OCI-M2 (cell line): ENCODE data around the gene IL21R.
"Not testable (repeated sequence)": the region's sequence is repeated elsewhere in the genome, so short reads cannot be mapped to it uniquely, and the experiment has no call there.

Experiments used
- DNase-seq: peaks from one replicate; lab custom pipeline; 2025; ENCODE audit not compliant: unreplicated experiment; lab: John Stamatoyannopoulos, UW

The IL21R gene

DNA sequence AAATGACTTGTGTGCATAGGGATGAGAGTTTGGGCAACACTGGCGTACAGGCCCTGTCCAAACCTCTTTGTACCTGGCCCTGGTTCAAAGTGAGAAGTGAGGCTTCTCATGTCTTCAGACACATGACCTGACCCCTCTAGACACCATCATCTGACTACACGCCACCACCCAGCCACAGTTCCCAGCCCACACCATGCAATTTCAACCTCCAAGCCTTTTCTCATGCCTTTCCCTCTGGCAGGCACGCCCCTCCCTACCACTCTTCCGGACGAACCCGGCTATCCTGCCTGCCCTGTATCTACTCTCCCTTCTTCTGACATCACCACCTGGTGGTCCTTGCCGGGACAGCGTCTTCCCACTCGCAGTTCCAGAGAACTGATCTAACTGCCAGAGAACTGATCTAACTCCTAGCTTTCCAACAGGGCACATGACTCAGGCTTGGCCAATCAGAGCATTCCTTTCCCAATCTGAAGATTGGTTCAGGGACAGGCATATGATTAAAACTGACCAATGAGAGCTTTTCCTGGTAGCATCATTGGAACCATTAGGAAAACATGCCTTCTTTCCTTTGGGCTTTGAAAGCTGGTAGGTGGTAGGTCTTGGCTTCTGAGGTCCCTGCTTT is 27.1 kb upstream of the IL21R start:
- DNase-seq = no peak

DNA sequence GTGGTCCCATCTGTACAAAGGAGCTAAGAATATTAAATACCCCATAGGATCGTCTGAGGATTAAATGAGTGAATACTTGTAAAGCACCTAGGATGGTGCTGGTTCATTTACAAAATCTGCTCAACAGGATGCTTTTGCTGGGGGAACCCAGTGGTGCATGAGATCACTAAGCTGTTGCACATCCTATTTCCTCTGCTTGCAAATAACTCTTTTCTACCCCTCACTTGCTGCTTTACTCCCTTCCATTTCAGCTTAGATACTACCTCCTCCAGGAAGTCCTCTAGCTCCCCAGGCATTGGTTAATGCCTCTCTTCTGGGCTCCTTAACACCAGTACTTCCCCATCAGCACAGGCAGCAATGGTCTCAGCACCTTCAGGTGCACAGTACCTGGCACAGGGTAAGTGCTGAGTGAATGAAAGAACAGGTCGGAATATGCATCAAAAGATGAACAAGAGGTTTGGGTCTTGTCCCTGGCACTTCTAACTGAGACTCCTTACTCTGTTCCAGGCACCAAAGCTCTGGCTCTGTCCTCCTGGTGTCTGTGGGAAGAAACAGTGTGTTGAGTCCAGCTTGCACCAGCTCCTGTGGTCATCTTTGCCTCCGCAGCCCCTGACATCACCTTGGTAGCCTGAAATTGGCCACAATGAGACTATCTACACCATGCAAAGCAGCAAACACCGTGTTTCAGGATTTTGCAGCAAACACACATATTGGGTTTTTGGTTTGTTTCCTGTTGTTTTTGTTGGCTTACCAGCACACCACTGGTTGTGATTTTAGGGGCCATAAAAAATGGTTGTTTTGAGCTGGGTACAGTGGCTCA is 24.1 kb upstream of the IL21R start:
- DNase-seq = no peak

DNA sequence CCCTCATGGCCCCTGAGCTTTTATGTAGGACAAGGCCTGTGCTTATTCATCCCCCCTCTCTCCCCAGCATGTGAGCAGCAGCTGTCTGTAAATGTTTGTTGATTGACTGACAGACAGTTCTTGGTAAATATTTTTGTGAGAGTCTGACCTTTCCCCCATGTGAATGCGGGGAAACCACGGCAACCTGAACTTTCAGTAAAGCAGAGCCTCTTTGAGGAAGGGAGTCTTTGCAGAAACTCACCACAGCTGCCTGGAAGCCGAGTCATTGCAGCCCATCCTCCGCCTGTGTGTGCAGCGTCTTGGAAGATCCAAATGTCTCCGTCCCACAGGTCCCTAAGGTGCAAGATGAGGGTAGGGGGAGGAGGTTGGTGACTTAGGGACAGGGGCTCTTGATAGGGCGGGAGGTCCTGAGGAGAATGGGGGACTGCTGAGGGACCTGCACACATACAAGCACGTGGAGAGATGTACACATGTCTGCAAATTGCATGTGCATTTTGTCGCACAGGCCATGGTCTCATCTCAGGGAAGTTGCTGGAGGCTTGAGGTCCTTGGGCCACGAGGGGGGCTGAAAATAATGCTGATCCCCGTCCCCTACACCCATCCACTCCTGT is 23.0 kb upstream of the IL21R start:
- DNase-seq = no peak

DNA sequence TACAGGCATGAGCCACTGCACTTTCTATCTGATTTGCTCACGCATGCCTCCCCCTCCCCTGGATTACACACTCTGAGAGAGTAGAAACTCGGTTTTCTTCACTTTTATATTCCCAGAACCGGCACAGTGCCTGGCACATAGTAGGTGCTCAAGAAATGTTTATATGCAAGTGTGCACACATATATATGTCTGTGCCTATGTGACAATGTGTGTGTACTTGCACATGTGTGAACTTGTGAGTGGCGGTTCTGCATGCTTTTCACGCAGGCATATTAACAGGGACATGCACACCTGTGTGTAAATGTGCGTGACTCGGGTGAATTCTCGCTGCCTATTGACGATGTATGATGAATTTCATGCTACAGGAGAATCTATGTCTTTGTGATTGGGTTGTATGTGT is 22.1 kb upstream of the IL21R start:
- no peak for DNase-seq

DNA sequence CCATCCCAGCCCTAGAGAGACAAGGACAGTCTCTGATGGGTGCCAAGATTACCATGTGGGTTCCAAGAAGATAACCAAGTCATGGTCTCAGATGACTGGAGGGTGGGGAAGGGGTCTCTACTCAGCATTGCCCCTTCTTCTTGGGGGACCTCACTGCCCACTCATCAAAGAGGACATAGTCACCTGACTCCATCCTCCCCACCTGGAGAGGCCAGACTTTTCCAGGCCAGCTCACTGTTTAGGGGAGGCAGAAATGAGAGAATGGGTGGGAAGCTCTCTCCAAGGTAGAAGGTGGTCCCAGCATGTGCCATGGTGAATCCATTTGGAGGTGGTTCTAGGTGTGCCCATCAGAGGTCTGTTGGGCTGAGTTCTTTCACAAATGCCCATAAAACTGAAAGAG is 20.7 kb upstream of the IL21R start:
- no peak for DNase-seq

DNA sequence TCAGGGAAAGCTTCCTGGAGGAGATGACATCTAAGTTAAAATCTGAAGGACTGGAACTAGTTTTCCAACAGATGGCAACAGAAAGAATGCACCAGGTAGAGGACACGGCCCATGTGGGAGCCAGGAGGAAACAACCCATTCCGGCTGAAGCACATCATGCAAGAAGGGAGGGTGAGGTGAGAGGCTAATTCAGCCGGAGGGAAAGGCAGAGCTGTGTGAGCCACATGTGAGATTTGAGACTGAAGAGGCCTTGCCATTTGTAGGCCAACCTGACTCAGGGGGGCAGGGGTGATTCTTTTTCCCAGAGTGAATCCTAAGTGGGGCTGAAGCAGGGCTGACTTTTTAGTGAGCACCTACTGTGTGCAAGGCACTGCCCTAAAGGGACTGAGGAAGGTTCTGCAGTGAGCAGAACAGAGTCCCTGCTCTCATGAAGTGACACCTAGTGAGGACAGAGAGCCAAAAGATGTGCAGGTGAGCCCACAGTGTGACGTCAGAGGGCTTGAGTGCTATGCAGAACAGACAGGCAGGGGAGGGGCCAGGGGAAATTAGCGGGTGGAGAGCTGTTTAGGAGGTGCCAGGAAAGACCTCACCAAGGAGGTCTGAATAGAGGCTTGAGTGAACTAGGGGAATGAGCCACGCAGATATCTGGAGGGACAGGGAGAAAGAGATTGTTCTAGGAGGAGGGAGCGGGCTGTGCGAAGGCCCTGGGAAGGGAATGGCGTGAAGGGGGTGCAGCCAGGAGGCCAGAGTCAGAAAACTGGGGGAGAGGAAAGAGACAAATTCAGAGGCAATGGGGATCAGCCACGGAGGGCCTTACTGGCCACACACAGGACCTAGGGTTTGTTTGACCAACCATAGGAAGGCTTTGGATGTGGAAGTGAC is 19.8 kb upstream of the IL21R start:
- DNase-seq = no peak

DNA sequence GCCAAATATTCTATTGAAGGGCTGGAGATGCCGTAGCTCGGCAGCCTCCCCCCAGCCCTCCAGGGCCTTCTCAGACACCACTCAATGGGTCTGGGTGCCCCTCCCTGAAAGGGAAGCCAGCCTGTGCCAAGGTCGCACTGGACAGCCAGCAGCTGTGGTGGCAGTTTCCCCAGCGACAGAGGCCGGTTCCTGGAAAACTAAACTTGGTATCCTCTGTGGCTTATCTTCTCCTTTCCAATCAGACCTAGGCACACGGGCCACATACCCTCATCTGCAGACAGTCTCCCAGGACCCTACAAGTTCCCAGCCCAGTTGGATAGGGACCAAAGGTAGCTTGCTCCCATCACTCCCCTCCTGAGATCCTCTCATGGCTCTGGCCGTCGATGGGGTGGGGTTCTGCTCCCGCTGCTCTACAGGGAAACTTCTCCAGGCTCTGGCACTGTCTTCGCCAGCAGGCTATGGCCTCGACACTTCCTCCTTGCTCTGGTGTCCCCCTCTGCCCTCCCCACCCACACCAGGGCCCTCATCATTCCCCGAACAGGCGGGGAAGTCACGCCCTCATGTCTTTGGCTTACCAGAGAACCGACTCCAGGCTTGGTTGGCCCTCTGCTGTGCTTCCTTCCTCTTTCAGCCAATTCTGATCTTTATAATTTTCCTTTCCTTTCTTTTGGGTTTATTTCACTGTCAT is 18.3 kb upstream of the IL21R start:
- no peak for DNase-seq

DNA sequence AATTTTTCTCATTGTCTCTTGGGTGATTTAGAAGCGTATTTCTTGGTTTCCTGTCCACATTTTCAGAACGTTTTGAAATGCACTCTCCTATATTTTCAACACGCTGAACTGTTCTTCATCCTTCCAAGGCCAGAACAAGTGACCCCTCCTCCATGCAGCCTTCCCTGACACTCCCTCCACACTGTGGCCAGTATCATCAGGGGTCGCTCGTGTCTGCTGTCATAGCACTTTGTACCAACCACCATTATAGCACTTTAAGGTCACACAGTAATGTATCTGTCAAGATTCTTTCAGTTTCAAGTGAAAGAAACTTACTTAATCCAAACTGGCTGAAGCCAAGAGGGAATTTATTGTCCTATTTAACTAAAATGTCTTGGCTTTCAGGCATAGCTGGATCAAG is 17.5 kb upstream of the IL21R start:
- no peak for DNase-seq

DNA sequence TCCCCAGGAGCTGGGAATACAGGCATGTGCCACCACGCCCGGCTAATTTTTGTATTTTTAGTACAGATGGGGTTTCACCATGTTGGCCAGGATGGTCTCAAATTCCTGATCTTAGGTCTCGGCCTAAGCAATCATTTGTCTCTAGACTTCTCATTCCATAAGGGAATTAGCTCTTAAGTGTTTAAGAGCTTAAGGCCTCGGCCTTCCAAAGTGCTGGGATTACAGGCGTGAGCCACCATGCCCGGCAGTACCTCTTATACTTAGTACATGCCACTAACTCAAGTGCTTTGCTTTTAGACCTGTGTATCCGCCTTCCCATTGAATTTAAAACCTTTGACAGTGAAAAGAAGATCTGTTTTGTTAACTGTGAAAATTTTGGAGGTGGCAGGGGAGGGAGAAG is 16.6 kb upstream of the IL21R start:
- DNase-seq = no peak

DNA sequence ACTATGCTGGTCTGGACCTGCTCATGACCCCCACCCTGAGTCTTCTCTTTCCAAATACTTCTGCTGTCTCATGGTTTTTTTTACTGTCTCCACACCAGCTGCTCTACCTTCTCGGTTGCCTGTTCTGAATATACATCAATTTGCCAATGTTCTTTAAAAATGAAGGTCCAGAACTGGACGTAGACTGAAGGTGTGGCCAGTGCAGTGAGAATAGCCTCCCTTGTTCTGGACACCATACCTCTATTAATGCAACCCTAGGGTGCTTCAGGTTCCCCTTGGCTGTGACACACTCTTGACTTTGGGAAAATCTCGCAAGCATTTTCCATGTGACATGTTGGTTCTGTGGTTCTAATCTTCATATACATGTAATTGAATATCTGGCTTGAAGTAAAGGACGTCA is 15.3 kb upstream of the IL21R start:
- DNase-seq = no peak

DNA sequence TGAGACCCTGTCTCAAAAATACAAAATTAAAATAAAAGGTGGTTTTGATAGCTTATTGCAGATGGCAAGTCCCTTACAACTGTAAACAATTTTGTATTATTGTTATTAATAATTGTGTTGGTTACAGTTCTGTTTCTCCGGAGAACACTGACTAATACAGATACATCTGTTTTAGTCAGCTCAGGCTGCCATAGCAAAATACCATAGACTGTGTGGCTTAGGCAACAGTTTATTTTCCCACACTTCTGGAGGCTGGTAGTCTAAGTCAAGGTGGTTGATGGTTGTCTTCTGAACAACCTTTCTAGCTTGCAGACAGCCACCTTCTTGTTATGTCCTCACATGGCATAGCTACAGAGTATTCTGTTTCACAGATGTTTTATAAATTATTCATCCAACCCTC is 14.2 kb upstream of the IL21R start:
- no peak for DNase-seq

DNA sequence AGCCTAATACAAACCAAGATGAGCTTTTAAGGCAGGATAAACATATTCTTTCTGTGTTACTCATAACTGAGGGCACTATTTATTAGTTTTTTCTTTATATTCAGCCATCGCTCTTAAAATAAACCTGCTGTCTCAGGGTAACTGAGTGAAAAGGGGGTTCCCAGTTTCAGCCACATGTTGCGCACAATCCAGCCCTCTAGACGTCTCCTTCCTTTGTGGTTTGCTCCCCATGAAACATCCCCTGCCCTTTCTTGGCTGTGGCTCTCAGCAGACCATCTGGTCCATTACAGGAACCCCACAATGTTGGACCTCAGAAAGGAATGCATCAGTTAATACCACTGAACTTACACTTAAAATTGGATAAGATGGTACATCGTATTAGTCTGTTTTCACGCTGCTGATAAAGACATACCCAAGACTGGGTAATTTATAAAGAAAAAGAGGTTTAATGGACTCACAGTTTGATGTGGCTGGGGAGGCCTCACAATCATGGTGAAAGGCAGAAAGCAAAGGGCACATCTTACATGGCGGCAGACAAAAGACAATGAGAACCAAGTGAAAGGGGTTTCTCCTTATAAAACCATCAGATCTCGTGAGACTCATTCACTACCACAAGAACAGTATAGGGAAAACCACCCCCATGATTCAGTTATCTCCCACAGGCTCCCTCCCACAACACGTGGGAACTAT is 12.6 kb upstream of the IL21R start:
- DNase-seq = no peak

DNA sequence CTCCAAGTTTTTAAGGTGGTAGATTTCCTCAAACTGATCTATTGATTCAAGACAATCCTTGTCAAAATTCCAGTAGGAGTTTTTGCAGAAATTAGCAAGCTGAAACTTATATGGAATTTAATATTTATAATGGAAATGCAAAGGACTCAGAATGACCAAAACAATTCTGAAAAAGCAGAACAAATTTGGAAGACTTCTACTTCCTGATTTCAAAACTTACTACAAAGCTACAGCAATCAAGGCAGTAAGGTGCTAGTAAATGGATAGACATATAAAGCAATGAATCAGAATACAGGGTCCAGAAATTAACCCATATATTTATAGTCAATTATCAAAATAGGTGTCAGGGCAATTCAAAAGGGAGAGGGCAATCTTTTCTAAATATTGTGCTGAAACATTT is 11.8 kb upstream of the IL21R start:
- no peak for DNase-seq

DNA sequence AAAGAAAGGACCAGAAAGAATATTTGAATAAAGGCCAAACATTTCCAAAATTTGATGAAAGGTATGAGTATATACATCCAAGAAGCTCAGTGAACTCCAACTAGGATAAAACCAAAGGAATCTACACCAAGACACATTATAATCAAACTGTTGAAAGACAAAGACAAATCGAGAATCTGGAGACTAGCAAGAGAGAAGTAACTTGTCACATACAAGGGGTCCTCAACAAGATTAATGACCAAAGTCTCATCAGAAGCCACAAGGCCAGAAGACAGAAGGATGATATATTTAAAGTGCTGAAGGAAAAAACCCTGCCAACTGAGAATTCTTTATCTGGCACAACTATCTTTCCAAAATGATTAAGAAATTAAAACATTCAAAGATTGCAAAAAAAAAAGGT is 9.3 kb upstream of the IL21R start:
- no peak for DNase-seq

DNA sequence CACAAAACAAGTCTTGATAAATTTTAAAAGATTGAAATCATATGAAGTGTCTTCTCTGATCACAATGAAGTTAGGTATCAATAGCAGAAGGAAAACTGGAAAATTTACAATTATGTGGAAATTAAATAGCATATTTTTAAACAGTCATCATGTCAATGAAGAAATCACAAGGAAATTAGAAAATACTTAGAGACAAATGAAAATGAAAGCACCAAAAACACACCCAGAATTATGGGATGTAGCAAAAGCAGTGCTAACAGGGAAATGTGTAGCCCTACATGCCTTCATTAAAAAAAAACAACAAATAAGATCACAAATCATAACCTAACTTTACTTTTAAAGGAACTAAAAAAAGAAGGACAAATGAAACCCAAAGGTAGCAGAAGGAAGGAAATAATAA is 7.5 kb upstream of the IL21R start:
- no peak for DNase-seq

DNA sequence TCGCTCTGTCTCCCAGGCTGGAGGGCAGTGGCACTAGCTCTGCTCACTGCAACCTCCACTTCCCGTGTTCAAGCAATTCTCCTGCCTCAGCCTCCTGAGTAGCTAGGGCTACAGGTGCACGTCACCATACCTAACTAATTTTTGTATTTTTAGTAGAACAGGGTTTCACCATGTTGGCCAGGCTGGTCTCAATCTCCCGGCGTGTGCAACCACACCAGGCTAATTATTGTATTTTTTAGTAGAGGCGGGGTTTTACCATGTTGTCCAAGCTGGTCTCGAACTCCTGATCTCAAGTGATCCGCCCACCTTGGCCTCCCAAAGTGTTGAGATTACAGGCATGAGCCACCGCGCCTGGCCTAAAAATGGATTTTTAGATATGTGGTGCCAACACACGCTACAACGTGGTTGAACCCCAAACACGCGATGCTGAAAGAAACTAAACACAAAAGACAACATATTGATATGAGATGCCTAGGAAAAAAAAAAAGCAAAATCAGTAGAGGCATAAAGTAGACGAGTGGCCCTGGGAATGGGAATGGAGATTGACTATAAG is 3.6 kb upstream of the IL21R start:
- not testable (repeated sequence) for DNase-seq

DNA sequence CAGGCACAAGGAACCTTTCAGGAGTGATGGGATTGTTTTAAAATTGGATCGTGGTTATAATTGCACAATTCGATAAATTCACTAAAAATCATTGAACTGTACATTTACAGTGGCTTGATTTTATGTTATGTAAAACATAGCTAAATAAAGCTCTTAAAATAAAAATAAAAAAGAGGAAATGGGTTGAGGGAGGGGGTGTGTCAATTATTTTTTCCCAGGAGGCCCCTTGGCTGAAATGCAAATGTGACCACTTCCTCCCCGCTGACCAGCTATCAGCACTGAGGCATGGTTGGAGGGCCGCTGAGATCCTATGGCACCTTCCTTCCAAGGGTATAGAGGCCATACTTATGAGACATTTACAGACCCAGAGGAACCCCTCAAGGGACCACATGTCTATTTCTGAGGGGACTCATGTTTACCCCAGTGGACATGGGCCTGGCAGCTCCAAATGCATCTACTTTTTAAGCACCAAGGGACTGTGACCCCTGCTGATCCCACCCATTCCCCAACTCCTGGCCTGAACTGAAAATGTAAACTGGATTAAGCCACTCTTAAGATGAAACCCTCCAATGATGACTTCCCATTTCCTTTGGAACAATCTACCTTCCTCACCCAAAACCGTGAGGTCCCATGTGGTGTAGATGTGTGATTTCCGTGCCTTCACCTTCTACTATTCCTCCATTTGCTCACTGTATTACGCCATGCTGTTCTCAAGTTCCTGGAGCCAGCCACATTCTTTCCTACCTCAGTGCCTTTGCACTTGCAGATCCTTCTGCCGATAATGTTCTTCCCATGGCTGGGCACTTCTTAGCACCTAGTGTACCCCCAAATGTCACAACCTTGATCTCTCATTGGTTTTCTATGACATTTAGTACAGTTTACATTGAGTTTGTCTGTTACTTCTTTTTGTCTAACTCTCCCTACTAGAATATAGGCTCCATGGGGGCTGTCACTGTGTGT is 2.8 kb upstream of the IL21R start:
- no peak for DNase-seq

DNA sequence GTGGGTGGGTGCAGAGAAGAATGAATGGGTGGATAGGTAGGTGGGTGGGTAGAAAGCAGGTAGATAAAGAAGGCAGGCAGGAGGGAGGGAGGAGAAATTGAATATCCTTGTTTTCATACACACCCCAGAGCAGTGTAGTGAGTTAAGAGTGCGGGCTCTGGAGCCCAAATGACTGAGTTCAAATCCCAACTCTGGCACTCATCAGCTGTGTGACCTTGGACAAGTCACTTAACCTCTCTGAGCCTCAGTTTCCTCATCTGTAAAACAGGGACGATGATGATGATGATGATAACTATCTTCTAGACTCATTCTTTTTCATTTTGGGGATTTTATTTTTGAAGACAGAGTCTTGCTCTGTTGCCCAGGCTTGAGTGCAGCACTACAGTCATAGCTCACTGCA is 2.0 kb upstream of the IL21R start:
- DNase-seq = no peak
